Retinal pigment epithelial cell (primary cell): Measurements from ENCODE around the gene QPRT.
A peak's percentile ranks its signal among the peaks of the same experiment; 100 is the strongest.
"Not testable (repeated sequence)": the region's sequence is repeated elsewhere in the genome, so short reads cannot be mapped to it uniquely, and the experiment has no call there.

Experiments used
- DNase-seq: peaks from one replicate; pipeline ENCODE4 v3.0.0-alpha.2; 2010; ENCODE audit warnings: low read depth
- H3K4me3 ChIP-seq: 2 replicates; pipeline ENCODE4 v1.5.1; 2011; ENCODE audit warnings: mild to moderate bottlenecking, low read length, control low read depth, moderate library complexity
- TF ChIP-seq, protein P1 (sequence below): conservative IDR thresholded peaks from 2 replicates; pipeline ENCODE4 v1.5.1; 2011; ENCODE audit warnings: low read depth, low read length, control low read depth, inconsistent platforms

Gene QPRT

GRCh38 chr16:29678691-29679267, at the start of gene QPRT:
Gene QPRT, plus strand, starts transcription at chr16:29679180. Its CDS starts 18 bp downstream, at chr16:29679198.
- TF ChIP-seq, protein P1, sequence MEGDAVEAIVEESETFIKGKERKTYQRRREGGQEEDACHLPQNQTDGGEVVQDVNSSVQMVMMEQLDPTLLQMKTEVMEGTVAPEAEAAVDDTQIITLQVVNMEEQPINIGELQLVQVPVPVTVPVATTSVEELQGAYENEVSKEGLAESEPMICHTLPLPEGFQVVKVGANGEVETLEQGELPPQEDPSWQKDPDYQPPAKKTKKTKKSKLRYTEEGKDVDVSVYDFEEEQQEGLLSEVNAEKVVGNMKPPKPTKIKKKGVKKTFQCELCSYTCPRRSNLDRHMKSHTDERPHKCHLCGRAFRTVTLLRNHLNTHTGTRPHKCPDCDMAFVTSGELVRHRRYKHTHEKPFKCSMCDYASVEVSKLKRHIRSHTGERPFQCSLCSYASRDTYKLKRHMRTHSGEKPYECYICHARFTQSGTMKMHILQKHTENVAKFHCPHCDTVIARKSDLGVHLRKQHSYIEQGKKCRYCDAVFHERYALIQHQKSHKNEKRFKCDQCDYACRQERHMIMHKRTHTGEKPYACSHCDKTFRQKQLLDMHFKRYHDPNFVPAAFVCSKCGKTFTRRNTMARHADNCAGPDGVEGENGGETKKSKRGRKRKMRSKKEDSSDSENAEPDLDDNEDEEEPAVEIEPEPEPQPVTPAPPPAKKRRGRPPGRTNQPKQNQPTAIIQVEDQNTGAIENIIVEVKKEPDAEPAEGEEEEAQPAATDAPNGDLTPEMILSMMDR = no peak
- no peak for DNase-seq
- H3K4me3 ChIP-seq = peak within 1 kb of the TSS; percentile 58

DNA sequence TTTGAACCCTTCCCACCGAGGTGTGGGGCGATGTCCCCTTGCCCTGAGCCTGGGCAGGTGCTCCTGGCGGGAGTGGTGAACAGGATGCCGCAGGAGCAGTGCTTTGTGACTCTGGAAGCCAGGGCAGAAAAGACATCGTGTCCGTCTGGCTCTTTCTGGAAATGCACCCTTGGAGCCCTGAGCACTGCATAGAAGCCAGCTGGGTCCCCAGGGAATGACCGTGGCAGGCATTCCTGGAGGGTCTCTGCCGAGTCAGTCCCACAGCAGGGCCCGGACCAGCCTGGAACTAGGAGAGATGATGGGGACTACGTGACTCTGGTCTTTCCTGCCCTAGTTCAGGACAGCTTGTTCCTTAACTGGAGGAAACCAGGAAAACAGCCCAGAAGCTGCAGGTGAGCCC, 49.7 kb upstream of the QPRT start:
- H3K4me3 ChIP-seq, DNase-seq: not testable (repeated sequence)

- not testable (repeated sequence) for DNase-seq, H3K4me3 ChIP-seq
Observed at GRCh38 chr16:29631658-29632057, 47.3 kb upstream of the QPRT start.

GRCh38 chr16:29635902-29636301, 43.1 kb upstream of the QPRT start:
- not testable (repeated sequence) for H3K4me3 ChIP-seq

DNA sequence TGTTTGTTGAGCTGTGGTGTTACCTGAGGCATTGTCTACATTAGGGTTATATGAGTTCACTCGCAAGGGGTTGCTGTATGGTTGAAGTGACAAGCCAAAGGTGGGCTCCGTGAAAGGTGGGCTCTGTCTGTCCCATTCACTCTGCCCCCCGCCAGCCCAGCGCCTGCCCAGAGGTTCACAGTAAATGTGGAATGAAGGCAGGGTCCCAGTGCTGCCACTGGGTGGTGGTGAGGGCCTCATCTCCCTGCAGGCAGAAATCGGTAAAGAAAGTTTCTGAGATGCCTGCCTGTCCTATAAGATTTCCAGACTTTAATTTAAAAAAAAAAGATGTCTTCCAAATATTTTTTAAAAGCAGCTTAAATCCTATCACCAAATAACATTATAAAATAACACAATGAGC, 42.6 kb upstream of the QPRT start:
- H3K4me3 ChIP-seq, DNase-seq: not testable (repeated sequence)

More at GRCh38 chr16:29635902-29636301, 43.1 kb upstream of the QPRT start:
- not testable (repeated sequence) for DNase-seq

- not testable (repeated sequence) for H3K4me3 ChIP-seq, DNase-seq
Observed at GRCh38 chr16:29638751-29639150, 40.2 kb upstream of the QPRT start.

- TF ChIP-seq, protein P1 = peak; percentile 5
- no peak overlapping the region for H3K4me3 ChIP-seq
- DNase-seq = no peak
Observed at GRCh38 chr16:29641561-29641960, 37.4 kb upstream of the QPRT start.

GRCh38 chr16:29643596-29643995, 35.4 kb upstream of the QPRT start:
- no peak overlapping the region for H3K4me3 ChIP-seq
- TF ChIP-seq, protein P1 = no peak
- no peak for DNase-seq

GRCh38 chr16:29644338-29644857, 34.6 kb upstream of the QPRT start:
- TF ChIP-seq, protein P1 = no peak
- no peak for DNase-seq
- H3K4me3 ChIP-seq = no peak overlapping the region
